ENCODE data around the gene ZNF335.
A peak's percentile ranks its signal among the peaks of the same experiment; 100 is the strongest.
"Not testable (repeated sequence)": the region's sequence is repeated elsewhere in the genome, so short reads cannot be mapped to it uniquely, and the experiment has no call there.

ZNF335 gene

GRCh38 chr20:45994761-45995493, 22.9 kb upstream of the ZNF335 start:
- Histone ChIP-seq H3K56ac (ENCODE audit: low read length) (no peak overlapping the region), H3K4ac (ENCODE audit: low read depth, low read length) (no peak overlapping the region), H3K4me1 (ENCODE audit: control insufficient read depth, low read depth, low read length) (peaks cover 5% of the 10 kb centered on the region), H2BK120ac (ENCODE audit: low read depth, low read length) (peak overlapping the region; percentile 90), H3K27me3 (ENCODE audit: insufficient read depth, low read length, poor library complexity) (no peaks in the 10 kb centered on the region), H3K79me2 (ENCODE audit: control insufficient read depth, insufficient read depth, low read length) (no peaks in the 10 kb centered on the region), H3K4me3 (ENCODE audit: low read length) (no peak overlapping the region), H3K9ac (ENCODE audit: low read length) (no peak overlapping the region), H3K36me3 (ENCODE audit: control insufficient read depth, insufficient read depth, low read length) (no peaks in the 10 kb centered on the region), H2BK15ac (replicated peaks; ENCODE audit: low read depth) (no peak overlapping the region), H2AK5ac (ENCODE audit: low read length) (no peak overlapping the region), H3K79me1 (ENCODE audit: low read length) (no peaks in the 10 kb centered on the region), H4K8ac (ENCODE audit: low read depth, low read length) (no peak overlapping the region), H3K18ac (ENCODE audit: low read length) (peak overlapping the region; percentile 19), H3K27ac (ENCODE audit: low read depth, low read length) (no peak overlapping the region), H3K23ac (ENCODE audit: low read length) (no peak overlapping the region), H3K4me2 (ENCODE audit: low read length) (no peak overlapping the region), H2BK5ac (ENCODE audit: low read length) (no peak overlapping the region), H4K5ac (ENCODE audit: low read length) (no peak overlapping the region)
- no CpG with 5 or more reads among the region's 9 CpGs for WGBS (ENCODE audit: extremely low coverage, insufficient coverage, low lambda C conversion rate)
- no peak for DNase-seq

DNA sequence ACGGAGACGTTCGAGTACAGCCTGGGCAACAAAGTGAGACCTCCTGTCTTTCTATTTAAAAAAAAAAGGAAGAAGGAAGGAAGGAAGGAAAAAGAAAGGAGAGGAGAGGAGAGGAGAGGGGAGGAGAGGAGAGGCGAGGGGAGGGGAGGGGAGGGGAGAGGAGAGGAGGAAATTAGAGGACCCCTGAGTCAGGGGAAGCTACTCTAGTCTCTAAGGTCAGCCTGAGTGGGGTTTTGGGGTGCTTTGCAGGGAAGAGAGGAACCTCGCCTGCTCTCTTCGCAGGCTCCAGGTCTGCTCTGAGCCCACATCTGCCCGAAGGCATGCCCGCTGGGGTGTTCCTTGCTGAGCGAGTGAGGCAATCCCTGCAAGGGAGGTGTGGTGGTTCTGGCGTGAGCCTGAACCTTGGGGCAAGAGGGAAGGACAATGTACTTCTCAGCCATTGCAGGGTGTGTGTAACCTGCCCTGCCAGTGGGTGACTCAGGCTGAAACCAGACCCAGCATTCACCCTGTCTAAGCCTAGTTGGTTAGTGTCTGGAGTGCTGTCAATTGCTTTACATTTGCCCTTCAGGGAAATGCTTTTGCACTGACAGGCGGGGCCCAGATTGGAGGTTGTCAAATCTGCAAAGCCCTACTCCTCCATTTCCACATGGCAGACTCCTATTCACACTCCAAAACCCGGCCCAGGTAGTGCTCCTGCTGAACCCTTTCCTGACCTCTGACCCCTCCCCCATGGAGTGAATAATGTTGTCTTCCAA, 21.4 kb upstream of the ZNF335 start:
- Histone ChIP-seq H3K27ac (ENCODE audit: low read depth, low read length) (peak overlapping the region; percentile 2), H3K4ac (ENCODE audit: low read depth, low read length) (no peak overlapping the region), H3K23ac (ENCODE audit: low read length) (no peak overlapping the region), H3K36me3 (ENCODE audit: control insufficient read depth, insufficient read depth, low read length) (no peaks in the 10 kb centered on the region), H3K9ac (ENCODE audit: low read length) (peak overlapping the region; percentile 46), H2BK15ac (replicated peaks; ENCODE audit: low read depth) (no peak overlapping the region), H4K5ac (ENCODE audit: low read length) (no peak overlapping the region), H3K4me3 (ENCODE audit: low read length) (no peak overlapping the region), H3K4me2 (ENCODE audit: low read length) (no peak overlapping the region), H3K18ac (ENCODE audit: low read length) (peak overlapping the region; percentile 2), H3K27me3 (ENCODE audit: insufficient read depth, low read length, poor library complexity) (no peaks in the 10 kb centered on the region), H3K79me1 (ENCODE audit: low read length) (no peaks in the 10 kb centered on the region), H3K4me1 (ENCODE audit: control insufficient read depth, low read depth, low read length) (peaks cover 5% of the 10 kb centered on the region), H2BK5ac (ENCODE audit: low read length) (no peak overlapping the region), H3K56ac (ENCODE audit: low read length) (peak overlapping the region; percentile 73), H4K8ac (ENCODE audit: low read depth, low read length) (no peak overlapping the region), H2AK5ac (ENCODE audit: low read length) (no peak overlapping the region), H3K79me2 (ENCODE audit: control insufficient read depth, insufficient read depth, low read length) (no peaks in the 10 kb centered on the region), H2BK120ac (ENCODE audit: low read depth, low read length) (no peak overlapping the region)
- peak; percentile 93 for DNase-seq
- WGBS (ENCODE audit: extremely low coverage, insufficient coverage, low lambda C conversion rate): no CpG with 5 or more reads among the region's 12 CpGs

GRCh38 chr20:45991616-45992015, 19.6 kb upstream of the ZNF335 start:
- Histone ChIP-seq H2BK120ac (ENCODE audit: low read depth, low read length) (no peak overlapping the region), H3K18ac (ENCODE audit: low read length) (no peak overlapping the region), H3K4me2 (ENCODE audit: low read length) (no peak overlapping the region), H3K36me3 (ENCODE audit: control insufficient read depth, insufficient read depth, low read length) (no peaks in the 10 kb centered on the region), H4K8ac (ENCODE audit: low read depth, low read length) (no peak overlapping the region), H3K4me1 (ENCODE audit: control insufficient read depth, low read depth, low read length) (peaks cover 5% of the 10 kb centered on the region), H2BK15ac (replicated peaks; ENCODE audit: low read depth) (no peak overlapping the region), H2BK5ac (ENCODE audit: low read length) (no peak overlapping the region), H3K4ac (ENCODE audit: low read depth, low read length) (no peak overlapping the region), H3K23ac (ENCODE audit: low read length) (no peak overlapping the region), H3K27me3 (ENCODE audit: insufficient read depth, low read length, poor library complexity) (no peaks in the 10 kb centered on the region), H3K79me2 (ENCODE audit: control insufficient read depth, insufficient read depth, low read length) (no peaks in the 10 kb centered on the region), H3K27ac (ENCODE audit: low read depth, low read length) (no peak overlapping the region), H3K9ac (ENCODE audit: low read length) (no peak overlapping the region), H3K4me3 (ENCODE audit: low read length) (no peak overlapping the region), H4K5ac (ENCODE audit: low read length) (no peak overlapping the region), H2AK5ac (ENCODE audit: low read length) (no peak overlapping the region), H3K56ac (ENCODE audit: low read length) (peak overlapping the region; percentile 15), H3K79me1 (ENCODE audit: low read length) (no peaks in the 10 kb centered on the region)
- DNase-seq: no peak
- WGBS (ENCODE audit: extremely low coverage, insufficient coverage, low lambda C conversion rate): no CpG with 5 or more reads among the region's 3 CpGs

- H3K36me3 ChIP-seq (ENCODE audit: control insufficient read depth, insufficient read depth, low read length); DNase-seq; H3K79me1 ChIP-seq (ENCODE audit: low read length); H3K4me2 ChIP-seq (ENCODE audit: low read length); H4K8ac ChIP-seq (ENCODE audit: low read depth, low read length); H3K4me3 ChIP-seq (ENCODE audit: low read length); H2AK5ac ChIP-seq (ENCODE audit: low read length); H3K4ac ChIP-seq (ENCODE audit: low read depth, low read length); H4K5ac ChIP-seq (ENCODE audit: low read length); H2BK15ac ChIP-seq (replicated peaks; ENCODE audit: low read depth); H3K23ac ChIP-seq (ENCODE audit: low read length); H3K9ac ChIP-seq (ENCODE audit: low read length); H2BK120ac ChIP-seq (ENCODE audit: low read depth, low read length); H2BK5ac ChIP-seq (ENCODE audit: low read length); H3K4me1 ChIP-seq (ENCODE audit: control insufficient read depth, low read depth, low read length); H3K56ac ChIP-seq (ENCODE audit: low read length); H3K79me2 ChIP-seq (ENCODE audit: control insufficient read depth, insufficient read depth, low read length); H3K27me3 ChIP-seq (ENCODE audit: insufficient read depth, low read length, poor library complexity); H3K18ac ChIP-seq (ENCODE audit: low read length); H3K27ac ChIP-seq (ENCODE audit: low read depth, low read length): not testable (repeated sequence)
- WGBS (ENCODE audit: extremely low coverage, insufficient coverage, low lambda C conversion rate): no CpG with 5 or more reads among the region's 6 CpGs
Observed at GRCh38 chr20:45988830-45989229, 16.8 kb upstream of the ZNF335 start.

GRCh38 chr20:45987108-45987780, 15.2 kb upstream of the ZNF335 start:
- H3K79me2 ChIP-seq (ENCODE audit: control insufficient read depth, insufficient read depth, low read length): no peaks in the 10 kb centered on the region
- peak; percentile 87 for DNase-seq

More at GRCh38 chr20:45987108-45987780, 15.2 kb upstream of the ZNF335 start:
- WGBS (ENCODE audit: extremely low coverage, insufficient coverage, low lambda C conversion rate): no CpG with 5 or more reads among the region's 16 CpGs
- Histone ChIP-seq H3K56ac (ENCODE audit: low read length) (no peak overlapping the region), H3K4me1 (ENCODE audit: control insufficient read depth, low read depth, low read length) (peaks cover 8% of the 10 kb centered on the region), H3K27ac (ENCODE audit: low read depth, low read length) (no peak overlapping the region), H2AK5ac (ENCODE audit: low read length) (no peak overlapping the region), H3K27me3 (ENCODE audit: insufficient read depth, low read length, poor library complexity) (no peaks in the 10 kb centered on the region), H2BK120ac (ENCODE audit: low read depth, low read length) (no peak overlapping the region), H4K5ac (ENCODE audit: low read length) (no peak overlapping the region), H2BK15ac (replicated peaks; ENCODE audit: low read depth) (no peak overlapping the region), H3K4me3 (ENCODE audit: low read length) (no peak overlapping the region), H3K36me3 (ENCODE audit: control insufficient read depth, insufficient read depth, low read length) (no peaks in the 10 kb centered on the region), H3K4ac (ENCODE audit: low read depth, low read length) (no peak overlapping the region), H3K79me1 (ENCODE audit: low read length) (no peaks in the 10 kb centered on the region), H3K23ac (ENCODE audit: low read length) (no peak overlapping the region), H2BK5ac (ENCODE audit: low read length) (no peak overlapping the region), H3K9ac (ENCODE audit: low read length) (no peak overlapping the region), H4K8ac (ENCODE audit: low read depth, low read length) (no peak overlapping the region), H3K18ac (ENCODE audit: low read length) (no peak overlapping the region), H3K4me2 (ENCODE audit: low read length) (no peak overlapping the region)
